NT2/D1 (cell line): ENCODE data around the gene TCP11.

Experiments used
- DNase-seq: peaks from one replicate; pipeline ENCODE4 v3.0.0-alpha.2; 2011; ENCODE audit warnings: low read depth, low spot score
- H3K27me3 ChIP-seq: 2 replicates; pipeline ENCODE4 v1.6.0; 2011; ENCODE audit warnings: mild to moderate bottlenecking; ENCODE audit not compliant: insufficient read length, insufficient read depth
- H3K36me3 ChIP-seq: 2 replicates; pipeline ENCODE4 v1.6.1; 2011; ENCODE audit warnings: mild to moderate bottlenecking, low read length, mixed read lengths; ENCODE audit not compliant: insufficient read depth, insufficient read length
- H3K4me1 ChIP-seq: 2 replicates; pipeline ENCODE4 v1.5.1; 2011; ENCODE audit not compliant: insufficient read depth, insufficient read length
- H3K4me3 ChIP-seq: 2 replicates; pipeline ENCODE4 v1.5.1; 2011; ENCODE audit warnings: low read depth; ENCODE audit not compliant: insufficient read length
- H3K9ac ChIP-seq: 2 replicates; pipeline ENCODE4 v1.6.0; 2011; ENCODE audit warnings: low read depth; ENCODE audit not compliant: insufficient read length
- H3K9me3 ChIP-seq: 2 replicates; pipeline ENCODE4 v1.5.1; 2011; ENCODE audit warnings: mild to moderate bottlenecking, low read length; ENCODE audit not compliant: insufficient read depth
- SUZ12 ChIP-seq: IDR thresholded peaks from 2 replicates; pipeline ENCODE4 v1.6.1; 2011; ENCODE audit not compliant: insufficient read length, insufficient read depth; ENCODE audit errors: extremely low read depth
- YY1 ChIP-seq: IDR thresholded peaks from 2 replicates; pipeline ENCODE4 v1.6.1; 2011; ENCODE audit not compliant: insufficient read length, insufficient read depth
- ZNF274 ChIP-seq: IDR thresholded peaks from 2 replicates; pipeline ENCODE4 v1.6.1; 2011; ENCODE audit warnings: mild to moderate bottlenecking, low read depth, low read length

The TCP11 gene

GRCh38 chr6:35071347-35071994, 69.7 kb downstream of the TCP11 start:
- H3K27me3 ChIP-seq: no peaks in the 10 kb centered on the region
- no peaks in the 10 kb centered on the region for H3K9me3 ChIP-seq
- H3K36me3 ChIP-seq: peaks cover 10% of the 10 kb centered on the region
- no peak overlapping the region for H3K4me3 ChIP-seq
- no peak for DNase-seq
- H3K4me1 ChIP-seq: peaks cover 5% of the 10 kb centered on the region
- no peak for TF ChIP-seq ZNF274
- TF ChIP-seq SUZ12: no peak
- TF ChIP-seq YY1: no peak
- no peak overlapping the region for H3K9ac ChIP-seq

- Histone ChIP-seq H3K36me3 (peaks cover 18% of the 10 kb centered on the region), H3K4me3 (no peak overlapping the region), H3K27me3 (no peaks in the 10 kb centered on the region), H3K9me3 (no peaks in the 10 kb centered on the region), H3K4me1 (peaks cover 5% of the 10 kb centered on the region), H3K9ac (no peak overlapping the region)
- no peak for DNase-seq
- TF ChIP-seq SUZ12: no peak
- no peak for TF ChIP-seq ZNF274
- no peak for TF ChIP-seq YY1
Measured at GRCh38 chr6:35070111-35070510, 71.0 kb downstream of the TCP11 start.

- Histone ChIP-seq H3K9me3 (no peaks in the 10 kb centered on the region), H3K27me3 (no peaks in the 10 kb centered on the region), H3K36me3 (peaks cover 18% of the 10 kb centered on the region), H3K9ac (no peak overlapping the region), H3K4me1 (peaks cover 5% of the 10 kb centered on the region), H3K4me3 (no peak overlapping the region)
- no peak for TF ChIP-seq YY1
- no peak for TF ChIP-seq SUZ12
- TF ChIP-seq ZNF274: no peak
- no peak for DNase-seq
Measured at GRCh38 chr6:35069262-35069661, 71.9 kb downstream of the TCP11 start.

- no peak for DNase-seq
- Histone ChIP-seq H3K9me3 (no peaks in the 10 kb centered on the region), H3K27me3 (no peaks in the 10 kb centered on the region), H3K4me1 (peaks cover 5% of the 10 kb centered on the region), H3K36me3 (peaks cover 18% of the 10 kb centered on the region), H3K9ac (no peak overlapping the region), H3K4me3 (no peak overlapping the region)
- TF ChIP-seq SUZ12 (no peak), YY1 (no peak), ZNF274 (no peak)
Measured at GRCh38 chr6:35068644-35069043, 72.5 kb downstream of the TCP11 start.

GRCh38 chr6:35068206-35068605, 72.9 kb downstream of the TCP11 start:
- TF ChIP-seq YY1 (no peak), SUZ12 (no peak), ZNF274 (no peak)
- H3K4me3 ChIP-seq: no peak overlapping the region
- no peaks in the 10 kb centered on the region for H3K27me3 ChIP-seq
- H3K36me3 ChIP-seq: peaks cover 19% of the 10 kb centered on the region
- no peaks in the 10 kb centered on the region for H3K9me3 ChIP-seq
- DNase-seq: no peak
- H3K9ac ChIP-seq: no peak overlapping the region
- H3K4me1 ChIP-seq: peaks cover 5% of the 10 kb centered on the region
